ENCODE measurements around the gene NXPH3. TPM values are rescaled to one million over a fixed set of nuclear protein-coding genes. Genes with fewer than 3 reads are reported as not detected.

The NXPH3 gene
- total and polyA plus RNA-seq, 9 of the 15 experiments (the other 6 are each of a cell fraction or from before 2014, with no cell fraction given), result 0.04 to 0.27 (median 0.07) TPM; not detected in 2

- ChIA-PET CTCF (ENCODE audit: low intra/inter-chr PET ratio) (no interaction called here), POLR2A (interaction anchor here (1.5 kb wide), 1 partner anchor 12 kb away, joined by 3 read pairs; no protein-coding TSS in a partner anchor)
- Histone ChIP-seq H2AFZ (ENCODE audit: low read depth, low read length) (no peak overlapping the region), H3K4me2 (ENCODE audit: insufficient read depth, low read length) (no peak overlapping the region), H3K27ac (ENCODE audit: extremely low read depth, low read depth, low read length) (no peak overlapping the region), H3K9me3 (replicated peaks; ENCODE audit: control insufficient read depth, insufficient read depth, low read depth, low read length) (no peaks in the 10 kb centered on the region), H3K27me3 (ENCODE audit: control insufficient read depth in 2 of 2, insufficient read depth in 2 of 2, low read length in 2 of 2) (no peaks in the 10 kb centered on the region), H3K9me1 (ENCODE audit: control insufficient read depth, insufficient read depth, low read length) (no peaks in the 10 kb centered on the region), H3K36me3 (ENCODE audit: control insufficient read depth, insufficient read depth, low read length) (peaks cover 87% of the 10 kb centered on the region), H4K20me1 (replicated peaks; ENCODE audit: control insufficient read depth, insufficient read depth, low read length) (no peaks in the 10 kb centered on the region), H3K79me2 (ENCODE audit: control insufficient read depth, insufficient read depth, low read length) (no peaks in the 10 kb centered on the region), H3K4me3 (no peak overlapping the region), H3K9ac (ENCODE audit: insufficient read depth in 1 of 2, low read depth in 2 of 2, low read length in 2 of 2) (no peak overlapping the region), H3K4me1 (replicated peaks in 1 of 2; ENCODE audit: control insufficient read depth in 2 of 2, insufficient read depth in 2 of 2, low read length in 2 of 2) (no peaks in the 10 kb centered on the region)
- no peak for ATAC-seq
- intact Hi-C loops (cut with micrococcal nuclease) (no loop called here), in situ Hi-C loops (cut with MboI) (no loop called here)
- no peak for DNase-seq (ENCODE audit: extremely low read depth in 1 of 4, low spot score in 3 of 4)
- TF ChIP-seq, protein P1, sequence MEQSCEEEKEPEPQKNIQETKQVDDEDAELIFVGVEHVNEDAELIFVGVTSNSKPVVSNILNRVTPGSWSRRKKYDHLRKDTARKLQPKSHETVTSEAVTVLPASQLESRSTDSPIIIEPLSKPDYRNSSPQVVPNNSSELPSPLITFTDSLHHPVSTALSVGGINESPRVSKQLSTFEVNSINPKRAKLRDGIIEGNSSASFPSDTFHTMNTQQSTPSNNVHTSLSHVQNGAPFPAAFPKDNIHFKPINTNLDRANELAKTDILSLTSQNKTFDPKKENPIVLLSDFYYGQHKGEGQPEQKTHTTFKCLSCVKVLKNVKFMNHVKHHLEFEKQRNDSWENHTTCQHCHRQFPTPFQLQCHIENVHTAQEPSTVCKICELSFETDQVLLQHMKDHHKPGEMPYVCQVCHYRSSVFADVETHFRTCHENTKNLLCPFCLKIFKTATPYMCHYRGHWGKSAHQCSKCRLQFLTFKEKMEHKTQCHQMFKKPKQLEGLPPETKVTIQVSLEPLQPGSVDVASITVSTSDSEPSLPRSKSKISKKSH (CRISPR knock-in tag; IDR thresholded peaks at IDR 0.05), result no peak
- no TSS peak for BruUV-seq (replicated peaks)
- FAIRE-seq, result no peak
Measured at GRCh38 chr17:49600949-49601348, 25.3 kb downstream of the NXPH3 start.

GRCh38 chr17:49602783-49603182, 27.1 kb downstream of the NXPH3 start:
- Histone ChIP-seq H3K27ac (ENCODE audit: extremely low read depth, low read depth, low read length) (no peak overlapping the region), H3K79me2 (ENCODE audit: control insufficient read depth, insufficient read depth, low read length) (no peaks in the 10 kb centered on the region), H3K27me3 (ENCODE audit: control insufficient read depth in 2 of 2, insufficient read depth in 2 of 2, low read length in 2 of 2) (no peaks in the 10 kb centered on the region), H3K9ac (ENCODE audit: insufficient read depth in 1 of 2, low read depth in 2 of 2, low read length in 2 of 2) (no peak overlapping the region), H3K4me3 (no peak overlapping the region), H3K9me3 (replicated peaks; ENCODE audit: control insufficient read depth, insufficient read depth, low read depth, low read length) (no peaks in the 10 kb centered on the region), H3K9me1 (ENCODE audit: control insufficient read depth, insufficient read depth, low read length) (no peaks in the 10 kb centered on the region), H3K4me2 (ENCODE audit: insufficient read depth, low read length) (no peak overlapping the region), H2AFZ (ENCODE audit: low read depth, low read length) (no peak overlapping the region), H4K20me1 (replicated peaks; ENCODE audit: control insufficient read depth, insufficient read depth, low read length) (no peaks in the 10 kb centered on the region), H3K36me3 (ENCODE audit: control insufficient read depth, insufficient read depth, low read length) (peaks cover 82% of the 10 kb centered on the region), H3K4me1 (replicated peaks in 1 of 2; ENCODE audit: control insufficient read depth in 2 of 2, insufficient read depth in 2 of 2, low read length in 2 of 2) (no peaks in the 10 kb centered on the region)
- ChIA-PET CTCF (ENCODE audit: low intra/inter-chr PET ratio) (no interaction called here), POLR2A (interaction anchor here (1.0 to 1.2 kb wide), 3 partner anchors 8 to 107 kb away, joined by 3 to 4 read pairs (median 4); no protein-coding TSS in a partner anchor)
- FAIRE-seq, result no peak
- DNase-seq (ENCODE audit: extremely low read depth in 1 of 4, low spot score in 3 of 4), result no peak
- ATAC-seq, result no peak
- intact Hi-C loops (cut with micrococcal nuclease), result no loop called here
- BruUV-seq (replicated peaks), result no TSS peak
- in situ Hi-C loops (cut with MboI), result no loop called here
- TF ChIP-seq EGR1 (conservative IDR thresholded peaks at IDR 0.05) (no peak), SUPT5H (IDR thresholded peaks at IDR 0.05) (no peak), RCOR1 (IDR thresholded peaks at IDR 0.05; ENCODE audit: borderline replicate concordance in 1 of 2, low read depth in 2 of 2, low read length in 2 of 2) (no peak), ZKSCAN3 (CRISPR knock-in tag; IDR thresholded peaks at IDR 0.05) (no peak), SRSF9 (IDR thresholded peaks at IDR 0.05; ENCODE audit: borderline replicate concordance, low read depth, low read length) (no peak)
- TF ChIP-seq, protein P2, sequence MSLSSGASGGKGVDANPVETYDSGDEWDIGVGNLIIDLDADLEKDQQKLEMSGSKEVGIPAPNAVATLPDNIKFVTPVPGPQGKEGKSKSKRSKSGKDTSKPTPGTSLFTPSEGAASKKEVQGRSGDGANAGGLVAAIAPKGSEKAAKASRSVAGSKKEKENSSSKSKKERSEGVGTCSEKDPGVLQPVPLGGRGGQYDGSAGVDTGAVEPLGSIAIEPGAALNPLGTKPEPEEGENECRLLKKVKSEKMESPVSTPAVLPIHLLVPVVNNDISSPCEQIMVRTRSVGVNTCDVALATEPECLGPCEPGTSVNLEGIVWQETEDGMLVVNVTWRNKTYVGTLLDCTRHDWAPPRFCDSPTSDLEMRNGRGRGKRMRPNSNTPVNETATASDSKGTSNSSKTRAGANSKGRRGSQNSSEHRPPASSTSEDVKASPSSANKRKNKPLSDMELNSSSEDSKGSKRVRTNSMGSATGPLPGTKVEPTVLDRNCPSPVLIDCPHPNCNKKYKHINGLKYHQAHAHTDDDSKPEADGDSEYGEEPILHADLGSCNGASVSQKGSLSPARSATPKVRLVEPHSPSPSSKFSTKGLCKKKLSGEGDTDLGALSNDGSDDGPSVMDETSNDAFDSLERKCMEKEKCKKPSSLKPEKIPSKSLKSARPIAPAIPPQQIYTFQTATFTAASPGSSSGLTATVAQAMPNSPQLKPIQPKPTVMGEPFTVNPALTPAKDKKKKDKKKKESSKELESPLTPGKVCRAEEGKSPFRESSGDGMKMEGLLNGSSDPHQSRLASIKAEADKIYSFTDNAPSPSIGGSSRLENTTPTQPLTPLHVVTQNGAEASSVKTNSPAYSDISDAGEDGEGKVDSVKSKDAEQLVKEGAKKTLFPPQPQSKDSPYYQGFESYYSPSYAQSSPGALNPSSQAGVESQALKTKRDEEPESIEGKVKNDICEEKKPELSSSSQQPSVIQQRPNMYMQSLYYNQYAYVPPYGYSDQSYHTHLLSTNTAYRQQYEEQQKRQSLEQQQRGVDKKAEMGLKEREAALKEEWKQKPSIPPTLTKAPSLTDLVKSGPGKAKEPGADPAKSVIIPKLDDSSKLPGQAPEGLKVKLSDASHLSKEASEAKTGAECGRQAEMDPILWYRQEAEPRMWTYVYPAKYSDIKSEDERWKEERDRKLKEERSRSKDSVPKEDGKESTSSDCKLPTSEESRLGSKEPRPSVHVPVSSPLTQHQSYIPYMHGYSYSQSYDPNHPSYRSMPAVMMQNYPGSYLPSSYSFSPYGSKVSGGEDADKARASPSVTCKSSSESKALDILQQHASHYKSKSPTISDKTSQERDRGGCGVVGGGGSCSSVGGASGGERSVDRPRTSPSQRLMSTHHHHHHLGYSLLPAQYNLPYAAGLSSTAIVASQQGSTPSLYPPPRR (CRISPR knock-in tag; IDR thresholded peaks at IDR 0.05; ENCODE audit: borderline replicate concordance), result no peak
- TF ChIP-seq, protein P3, sequence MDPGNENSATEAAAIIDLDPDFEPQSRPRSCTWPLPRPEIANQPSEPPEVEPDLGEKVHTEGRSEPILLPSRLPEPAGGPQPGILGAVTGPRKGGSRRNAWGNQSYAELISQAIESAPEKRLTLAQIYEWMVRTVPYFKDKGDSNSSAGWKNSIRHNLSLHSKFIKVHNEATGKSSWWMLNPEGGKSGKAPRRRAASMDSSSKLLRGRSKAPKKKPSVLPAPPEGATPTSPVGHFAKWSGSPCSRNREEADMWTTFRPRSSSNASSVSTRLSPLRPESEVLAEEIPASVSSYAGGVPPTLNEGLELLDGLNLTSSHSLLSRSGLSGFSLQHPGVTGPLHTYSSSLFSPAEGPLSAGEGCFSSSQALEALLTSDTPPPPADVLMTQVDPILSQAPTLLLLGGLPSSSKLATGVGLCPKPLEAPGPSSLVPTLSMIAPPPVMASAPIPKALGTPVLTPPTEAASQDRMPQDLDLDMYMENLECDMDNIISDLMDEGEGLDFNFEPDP (CRISPR knock-in tag; IDR thresholded peaks at IDR 0.05), result no peak

All from K562 (cell line).